ENCODE measurements around the gene TMEM131.
"Not testable (repeated sequence)": the region's sequence is repeated elsewhere in the genome, so short reads cannot be mapped to it uniquely, and the experiment has no call there.

Gene TMEM131

DNA sequence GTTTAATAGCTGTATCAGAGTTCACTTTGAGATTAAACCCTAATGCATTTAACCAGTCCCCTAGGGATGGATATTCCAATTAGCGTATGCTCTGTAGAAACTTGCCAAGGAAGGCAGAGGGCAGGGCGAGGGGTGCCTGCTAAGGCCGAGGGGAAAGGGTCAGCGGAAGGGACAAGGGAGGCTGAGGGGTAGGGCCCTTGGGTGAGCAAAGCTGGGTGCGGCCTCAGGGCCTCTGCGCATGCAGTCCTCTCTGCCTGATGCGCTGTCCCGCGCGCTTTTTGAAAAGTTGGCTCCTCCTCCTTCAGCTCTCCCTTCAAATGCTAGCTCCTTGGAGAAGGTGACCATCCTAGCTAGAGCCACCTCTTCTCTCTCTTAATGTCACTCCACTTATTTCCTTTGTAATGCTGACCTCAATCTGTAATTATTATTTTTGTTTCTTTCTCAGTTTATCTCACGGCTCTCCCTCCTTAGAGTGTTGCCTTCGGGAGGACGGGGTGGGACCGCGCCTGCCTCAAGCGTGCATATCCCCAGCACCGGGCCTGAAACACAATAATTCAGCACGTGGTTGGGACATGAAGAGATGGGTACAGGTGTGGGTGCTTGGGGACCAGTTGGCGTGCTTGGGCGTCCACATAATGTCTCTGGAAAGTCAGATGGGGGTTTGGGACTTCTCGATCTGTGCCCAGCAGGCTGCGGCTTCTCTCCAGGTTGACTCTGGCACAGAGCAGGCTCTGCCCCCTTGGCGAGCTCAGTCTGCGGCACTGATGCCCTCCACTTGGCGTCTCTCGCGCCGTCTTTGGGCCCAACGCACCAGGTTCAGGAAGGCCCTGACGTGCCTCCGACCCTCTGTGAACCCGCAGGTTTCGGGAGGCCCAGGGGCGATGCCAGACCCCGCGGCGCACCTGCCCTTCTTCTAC, 272.3 kb downstream of the TMEM131 start:
- DNase-seq (ENCODE audit: low spot score) = no peak

DNA sequence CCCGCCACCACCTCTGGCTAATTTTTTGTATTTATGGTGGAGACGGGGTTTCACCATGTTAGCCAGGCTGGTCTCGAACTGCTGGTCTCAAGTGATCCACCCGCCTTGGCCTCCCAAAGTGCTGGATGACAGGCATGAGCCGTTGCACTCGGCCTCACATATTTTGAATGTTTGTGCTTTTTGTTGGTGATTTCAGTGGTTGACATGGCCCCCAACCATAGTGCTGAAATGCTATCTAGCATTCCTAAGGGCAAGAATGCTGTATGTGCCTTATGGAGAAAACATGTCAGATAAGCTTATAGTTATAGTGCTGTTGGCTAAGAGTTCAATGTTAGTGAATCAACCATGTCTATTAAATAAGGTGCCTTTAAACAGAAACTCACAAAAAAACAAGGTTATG, 273.5 kb downstream of the TMEM131 start:
- DNase-seq (ENCODE audit: low spot score) = no peak

DNA sequence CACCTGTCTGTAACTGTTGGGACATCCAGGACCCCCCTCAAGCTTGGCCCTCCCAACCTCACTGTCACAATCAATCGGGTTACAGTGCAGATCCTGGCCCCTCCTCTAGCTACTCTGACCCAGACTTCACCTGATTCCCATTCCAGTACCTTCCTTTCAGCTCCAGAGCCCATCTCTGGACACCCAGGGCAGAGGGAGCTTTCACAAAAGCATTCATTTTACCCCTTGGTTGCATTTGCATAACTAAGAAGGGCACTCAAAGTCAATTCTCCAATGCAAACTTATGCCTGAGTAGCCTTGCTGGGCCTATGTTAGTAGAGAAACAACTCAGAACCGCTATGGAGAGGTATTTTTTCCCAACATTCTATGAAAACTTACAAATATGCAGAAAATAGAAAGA, 275.0 kb downstream of the TMEM131 start:
- no peak for DNase-seq (ENCODE audit: low spot score)

DNA sequence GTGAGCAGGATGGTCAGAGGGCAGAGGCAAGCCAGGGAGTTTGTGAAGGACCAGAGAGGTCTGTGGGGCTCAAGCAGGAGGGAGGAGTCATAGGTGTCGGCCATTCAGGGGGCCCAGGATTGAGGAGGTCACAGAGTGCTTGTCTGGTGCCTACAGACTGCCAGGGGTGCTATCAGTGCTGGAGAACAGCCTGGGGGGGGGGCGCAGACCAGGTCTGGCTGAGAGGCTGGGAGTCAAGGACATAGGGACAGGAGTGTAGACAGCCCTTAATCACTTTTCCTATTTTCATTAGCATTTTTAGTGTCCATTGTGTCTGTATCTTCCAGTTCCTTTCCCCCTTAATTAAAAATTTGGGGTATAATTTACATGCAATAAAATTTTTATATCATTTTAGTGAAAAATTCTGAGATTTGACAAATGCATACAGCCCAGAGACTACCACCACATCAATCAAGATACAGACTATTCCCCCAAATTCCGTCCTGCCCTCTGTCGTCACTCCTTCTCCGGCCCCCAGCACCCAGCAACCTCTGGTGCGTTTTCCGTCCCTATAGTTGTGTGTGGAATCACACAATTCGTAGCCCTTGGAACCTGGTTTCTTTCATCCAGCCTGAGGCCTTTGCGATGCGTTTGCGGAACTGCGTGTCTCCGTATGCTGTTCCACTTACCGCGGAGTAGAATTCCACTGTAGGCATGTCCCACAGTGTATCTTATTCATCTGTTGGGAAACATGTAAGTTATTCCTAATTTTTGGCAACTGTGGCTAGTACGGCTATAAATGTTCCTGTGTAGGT, 276.2 kb downstream of the TMEM131 start:
- DNase-seq (ENCODE audit: low spot score) = no peak

DNA sequence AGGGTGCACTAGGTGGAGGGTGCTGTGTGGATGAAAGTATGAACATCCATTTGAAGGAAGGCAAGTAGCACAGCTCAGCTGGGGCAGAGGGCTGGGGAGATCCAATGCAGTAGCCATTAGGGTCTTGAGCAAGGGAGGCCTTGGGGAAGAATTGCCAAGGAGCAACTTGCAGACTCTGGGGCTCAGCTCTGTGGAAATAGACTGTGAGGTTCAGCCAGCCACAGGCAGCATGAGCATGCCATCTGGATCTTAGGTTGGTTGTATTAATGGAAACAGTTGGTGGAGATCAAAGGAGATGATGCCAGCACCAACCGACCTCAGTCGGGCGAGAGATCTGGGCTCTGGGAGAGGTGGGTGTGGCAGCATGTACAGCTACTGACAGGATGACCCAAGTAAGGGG, 276.8 kb downstream of the TMEM131 start:
- DNase-seq (ENCODE audit: low spot score) = no peak

DNA sequence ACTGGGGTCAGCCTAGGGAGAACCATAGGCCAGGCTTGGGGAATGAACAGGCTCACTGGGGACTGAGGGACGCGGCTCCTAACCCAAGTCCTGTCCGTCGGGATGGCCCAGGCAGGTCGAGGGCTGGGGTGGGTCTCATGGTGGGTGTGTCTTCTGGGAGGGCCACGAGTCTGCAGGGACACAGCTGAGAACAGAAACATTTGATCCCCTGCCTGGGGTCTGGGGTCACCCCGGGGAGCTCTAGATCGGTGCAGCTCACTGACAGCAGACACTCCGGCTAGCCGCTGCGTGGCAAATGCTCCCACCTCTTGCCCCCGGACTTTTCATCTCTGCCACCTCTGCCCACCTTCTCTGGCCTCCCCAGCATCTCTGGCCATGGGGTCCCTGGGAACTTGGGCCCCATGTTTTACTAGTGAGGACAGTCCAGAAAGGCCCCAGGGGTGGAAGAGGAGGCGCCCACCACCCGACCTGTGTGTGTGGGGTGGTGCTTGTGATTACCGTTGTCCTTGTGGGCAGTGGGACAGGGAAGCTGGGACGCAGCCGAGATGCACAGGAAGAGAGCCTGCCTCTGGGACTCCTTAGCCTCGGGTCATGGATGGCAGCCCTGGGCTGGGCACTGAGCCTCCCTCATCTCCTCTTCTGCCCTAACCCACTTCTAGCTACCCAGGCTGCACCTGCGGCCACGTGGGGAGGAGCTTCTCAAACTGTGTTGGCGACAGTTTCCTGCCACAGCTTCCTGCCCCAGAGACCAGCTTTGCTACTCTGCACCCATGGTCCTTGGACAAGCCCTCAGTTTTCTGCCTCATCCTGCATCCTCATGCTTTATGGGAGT, 277.5 kb downstream of the TMEM131 start:
- DNase-seq (ENCODE audit: low spot score) = no peak

DNA sequence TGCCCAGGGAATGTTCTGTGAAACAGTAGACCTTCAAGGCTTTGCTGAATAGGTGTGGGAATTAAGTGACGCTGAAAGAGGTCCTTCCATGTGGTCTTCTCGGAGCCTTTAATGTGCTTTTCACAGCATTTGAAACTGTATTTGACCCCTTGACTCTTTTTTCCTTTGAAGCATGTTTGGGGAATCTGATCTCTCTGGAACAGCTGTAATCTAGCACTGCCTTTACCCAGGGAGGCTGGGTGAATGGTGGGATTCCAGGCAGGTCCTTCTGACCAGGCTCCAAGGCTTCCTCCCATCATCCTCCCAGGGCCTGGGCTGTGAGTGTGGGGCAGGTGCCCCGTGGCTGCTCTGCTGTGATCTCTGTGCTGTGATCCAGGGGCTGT, 278.1 kb downstream of the TMEM131 start:
- DNase-seq (ENCODE audit: low spot score) = no peak

DNA sequence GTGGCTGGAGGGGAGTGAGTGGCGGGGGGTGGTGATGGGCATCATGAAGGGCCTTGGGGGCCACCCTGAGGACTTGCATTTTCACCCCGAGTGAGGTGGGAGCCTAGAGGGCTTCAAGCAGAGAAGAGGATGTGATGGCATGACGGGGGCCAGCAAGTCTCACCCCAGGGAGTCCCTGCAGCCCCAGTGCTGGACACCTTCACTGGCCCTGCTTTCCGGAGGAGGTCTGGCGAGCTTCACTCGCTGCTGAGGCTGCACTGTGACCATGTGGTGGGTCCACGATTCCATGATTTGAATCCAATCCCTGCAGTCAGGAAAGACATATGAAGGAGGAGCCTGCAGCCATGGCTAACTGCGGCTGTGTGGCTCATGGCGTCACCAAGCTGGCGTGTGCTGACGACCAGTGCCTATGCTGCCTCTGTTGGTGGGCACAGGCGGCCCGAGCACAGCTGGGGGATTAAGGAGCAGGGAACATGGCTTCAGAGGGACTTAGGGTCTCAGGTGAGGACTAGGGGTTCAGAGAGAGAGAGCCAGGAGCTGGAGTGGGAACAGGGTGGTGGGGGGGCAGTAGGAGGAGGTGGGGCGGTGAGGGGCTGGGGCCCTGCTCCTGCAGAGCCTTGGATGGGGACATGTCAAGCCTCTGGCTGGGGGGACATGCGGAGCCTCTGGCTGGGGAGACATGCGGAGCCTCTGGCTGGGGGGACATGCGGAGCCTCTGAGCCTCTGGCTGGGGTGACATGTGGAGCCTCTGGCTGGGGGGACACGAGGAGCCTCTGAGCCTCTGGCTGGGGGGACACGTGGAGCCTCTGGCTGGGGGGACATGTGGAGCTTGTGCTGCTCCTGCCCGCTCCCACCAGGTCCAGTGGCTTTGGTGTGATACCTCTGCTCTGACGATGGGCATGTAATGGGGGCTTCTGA, 278.8 kb downstream of the TMEM131 start:
- DNase-seq (ENCODE audit: low spot score) = no peak

DNA sequence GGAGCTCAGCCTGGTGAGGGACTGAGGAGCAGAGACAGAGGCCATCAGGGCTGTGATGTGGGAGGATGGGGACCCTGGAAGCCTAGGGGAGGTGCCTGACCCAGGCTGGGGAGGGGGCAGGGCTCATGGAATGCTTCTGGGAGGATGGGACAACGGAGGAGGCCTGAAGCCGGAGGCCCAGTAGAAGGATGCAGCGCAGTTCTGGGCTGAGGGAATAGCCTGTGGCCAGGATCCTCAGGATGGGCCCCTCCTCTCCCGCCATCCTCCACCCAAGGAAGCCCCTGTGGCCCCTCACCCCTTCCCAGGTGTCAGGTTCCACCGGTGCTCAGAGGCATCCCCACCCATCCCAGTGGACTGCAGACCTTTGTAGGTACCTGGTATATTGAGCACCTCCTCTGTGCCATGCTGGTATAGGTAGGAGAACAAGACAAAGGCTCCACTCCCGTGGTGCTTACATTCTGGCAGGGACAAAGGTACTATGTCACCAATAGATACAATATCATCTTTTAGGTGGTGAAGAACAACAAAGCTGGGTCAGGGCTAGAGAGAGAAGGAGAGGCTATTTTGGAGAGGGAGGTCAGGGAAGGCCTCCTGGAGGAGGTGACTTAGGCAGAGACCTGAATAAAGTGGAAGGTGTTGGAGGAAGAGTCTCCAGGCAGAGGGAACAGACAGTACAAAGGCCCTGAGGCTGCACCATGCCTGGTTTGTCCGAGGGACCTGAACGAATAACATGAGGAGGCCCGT, 279.6 kb downstream of the TMEM131 start:
- DNase-seq (ENCODE audit: low spot score) = no peak

DNA sequence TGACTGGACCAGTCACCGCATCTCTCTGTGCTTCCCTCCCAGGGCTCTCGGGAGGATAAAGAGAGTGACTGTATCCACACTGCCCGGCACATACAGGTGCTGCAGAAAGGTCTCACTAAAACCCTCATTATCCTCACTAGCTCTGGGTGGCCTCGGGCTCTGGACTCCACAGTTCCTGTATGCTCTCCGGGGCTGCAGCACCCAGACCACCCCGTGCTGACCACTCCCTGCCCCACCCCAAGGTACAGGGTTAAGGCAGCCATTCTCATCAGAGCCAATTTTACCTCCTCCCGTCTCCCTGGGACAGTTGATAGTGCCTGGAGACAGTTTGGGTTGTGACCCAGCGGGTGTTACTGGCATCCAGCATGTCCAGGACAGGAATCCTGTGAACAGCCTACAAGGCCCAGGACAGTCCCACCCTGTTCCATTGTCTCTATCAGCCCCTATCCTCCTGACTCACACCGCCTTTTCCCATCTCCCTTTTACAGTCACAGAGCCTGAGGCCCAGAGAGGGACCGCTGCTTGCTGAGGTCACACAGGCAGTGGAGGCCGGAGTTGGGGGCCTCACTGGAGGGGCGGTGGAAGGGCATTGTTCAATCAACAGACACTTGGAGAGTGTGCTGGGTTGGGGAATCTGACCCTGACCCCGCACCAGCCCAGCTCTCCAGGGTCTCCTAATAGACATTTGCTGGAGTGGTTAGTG, 280.6 kb downstream of the TMEM131 start:
- DNase-seq (ENCODE audit: low spot score) = no peak

DNA sequence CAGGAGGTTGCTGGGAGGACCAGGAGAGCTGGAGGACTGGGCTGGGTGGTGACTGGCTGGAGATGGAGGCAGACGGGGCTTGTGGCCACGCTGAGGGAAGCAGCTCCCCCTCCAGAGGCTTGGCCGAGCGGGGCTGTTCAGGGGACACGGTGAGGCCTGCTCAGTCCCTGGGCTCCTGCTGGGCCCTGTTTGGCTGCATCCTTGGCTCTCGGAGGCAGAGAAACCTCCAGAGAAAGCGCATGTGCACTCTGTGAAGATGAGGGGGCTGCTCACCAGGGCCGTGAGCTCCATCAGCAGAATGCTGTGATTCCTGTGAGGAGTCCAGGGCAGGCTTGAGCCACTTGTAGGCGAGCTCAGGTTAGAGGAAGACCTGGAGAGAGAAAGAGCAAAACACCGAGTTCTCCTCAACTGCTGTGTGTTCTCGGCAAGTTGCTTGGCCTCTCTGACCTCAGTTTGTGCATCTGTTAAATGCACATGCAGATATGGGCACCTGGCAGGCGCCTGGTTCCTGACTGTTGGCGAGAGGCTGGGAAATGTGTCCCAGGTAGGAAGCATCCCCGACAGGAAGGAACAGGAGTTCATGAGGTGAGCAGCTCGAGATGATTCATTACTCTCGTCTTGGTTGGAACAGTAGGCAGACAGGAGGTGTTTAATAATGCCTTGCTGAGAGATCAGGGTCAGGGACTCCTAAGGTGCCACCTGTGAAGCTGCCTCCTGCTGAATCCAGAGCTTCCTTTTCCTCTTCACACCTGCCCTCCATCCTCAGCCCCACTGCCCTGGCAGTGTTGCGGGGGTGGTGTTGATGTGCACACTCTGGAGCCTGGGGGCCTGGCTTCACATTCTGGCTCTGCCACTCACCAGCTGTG, 281.4 kb downstream of the TMEM131 start:
- DNase-seq (ENCODE audit: low spot score) = no peak

DNA sequence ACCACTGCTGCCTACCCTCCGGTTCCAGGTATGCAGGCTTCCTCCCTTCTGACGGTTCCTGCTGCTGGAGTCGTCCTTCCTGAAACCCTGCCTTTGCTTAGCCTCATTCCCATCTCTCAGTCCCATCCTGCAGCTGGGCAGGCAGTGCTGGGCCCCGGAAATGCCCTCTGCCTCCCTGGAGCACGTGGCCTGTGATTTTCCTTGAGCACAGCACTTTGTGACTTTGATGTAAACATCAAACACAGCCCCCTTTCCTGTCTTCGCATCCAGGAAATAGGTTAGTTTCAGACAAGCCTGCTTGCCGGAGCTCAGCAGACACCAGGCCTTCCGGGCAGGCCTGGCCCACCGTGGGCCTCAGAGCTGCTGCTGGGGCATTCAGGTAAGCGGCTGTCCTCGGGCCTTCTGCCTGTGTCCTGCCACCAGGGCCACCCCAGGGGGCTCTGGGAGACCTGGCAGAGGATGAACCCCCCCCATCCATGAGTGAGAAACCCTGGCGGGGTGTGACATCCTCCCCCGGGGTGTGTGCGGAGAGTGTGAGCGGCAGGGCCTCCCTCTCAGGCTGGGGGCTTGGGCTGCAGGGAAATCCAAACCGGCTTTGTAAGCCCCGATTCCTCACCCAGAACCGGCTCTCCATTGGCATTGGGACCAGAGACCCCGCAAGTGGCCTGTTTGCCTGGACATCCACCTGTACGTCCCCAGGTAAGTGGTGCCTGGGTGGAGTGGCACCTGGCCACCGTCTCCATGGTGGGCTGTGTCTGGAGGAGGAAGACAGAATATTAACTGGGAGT, 282.3 kb downstream of the TMEM131 start, which contains the start of gene ZAP70:
ZAP70 (plus strand) TSS at position 281 of the 788 bp plus-strand sequence. CDS start 10,461 bp downstream, outside the sequence.
- DNase-seq (ENCODE audit: low spot score) = no peak

DNA sequence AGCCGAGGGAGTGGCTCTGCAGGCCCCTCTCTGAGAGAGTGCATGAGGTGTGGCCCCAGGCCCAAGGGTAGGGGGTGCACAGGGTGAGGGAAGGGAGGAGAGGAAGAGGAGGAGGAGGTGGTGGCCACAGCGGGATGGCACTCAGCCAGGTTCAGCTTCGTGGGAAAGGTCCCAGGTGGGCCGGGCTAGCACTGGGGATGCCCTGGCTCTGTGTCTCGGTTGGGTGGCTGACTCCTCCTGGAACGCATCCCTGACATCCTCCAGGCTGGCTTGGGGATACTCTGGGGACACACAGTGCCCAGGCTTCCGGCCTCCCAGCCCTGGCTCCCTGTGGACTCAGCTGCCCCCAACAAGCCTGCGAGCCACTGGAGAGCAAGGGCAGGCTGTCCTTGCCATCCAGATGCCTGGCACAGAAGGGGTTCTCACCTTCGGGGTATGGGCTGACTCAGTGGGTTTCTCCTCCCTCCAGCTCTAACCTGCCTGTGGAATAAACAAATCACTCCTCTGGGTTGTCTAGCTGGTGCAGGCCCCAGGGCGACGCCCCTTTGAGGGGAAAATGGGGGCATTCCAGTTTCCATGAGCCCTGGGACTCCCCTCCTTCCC, 283.0 kb downstream of the TMEM131 start:
- DNase-seq (ENCODE audit: low spot score) = no peak

DNA sequence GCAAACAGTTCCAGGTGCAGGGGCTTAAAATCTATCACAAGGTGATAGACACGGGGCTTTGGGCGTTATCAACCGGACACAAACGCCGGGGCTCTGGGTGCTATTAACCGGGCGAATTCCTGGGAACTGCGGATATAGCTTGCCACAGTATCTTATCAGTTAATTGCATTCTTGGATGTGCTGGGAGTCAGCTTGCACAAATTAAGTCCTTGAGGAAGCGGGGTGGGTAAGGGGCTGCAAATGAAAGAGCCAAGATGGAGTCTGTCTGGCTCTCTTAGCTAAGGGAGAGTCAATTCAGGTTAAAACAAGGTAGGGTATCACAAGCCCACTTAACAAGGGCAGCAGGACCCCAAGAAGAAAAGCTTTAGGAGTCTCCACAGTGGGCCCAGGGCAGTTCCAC, 283.6 kb downstream of the TMEM131 start:
- not testable (repeated sequence) for DNase-seq (ENCODE audit: low spot score)

DNA sequence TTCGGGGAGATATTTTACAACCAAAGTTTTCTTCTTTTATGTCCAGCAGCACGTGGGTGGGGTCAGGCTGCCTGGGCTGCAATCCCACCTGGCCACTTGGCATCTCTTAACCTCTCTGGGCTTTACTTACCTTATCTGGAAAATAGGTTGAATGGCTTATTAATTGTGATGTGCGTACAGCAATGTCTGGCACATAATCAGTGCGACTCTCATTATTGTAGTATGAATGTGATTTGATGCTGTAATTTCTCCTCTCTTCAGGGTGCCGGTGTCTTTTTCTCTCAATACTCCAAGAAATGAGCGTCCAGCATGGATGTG, 284.4 kb downstream of the TMEM131 start:
- no peak for DNase-seq (ENCODE audit: low spot score)

DNA sequence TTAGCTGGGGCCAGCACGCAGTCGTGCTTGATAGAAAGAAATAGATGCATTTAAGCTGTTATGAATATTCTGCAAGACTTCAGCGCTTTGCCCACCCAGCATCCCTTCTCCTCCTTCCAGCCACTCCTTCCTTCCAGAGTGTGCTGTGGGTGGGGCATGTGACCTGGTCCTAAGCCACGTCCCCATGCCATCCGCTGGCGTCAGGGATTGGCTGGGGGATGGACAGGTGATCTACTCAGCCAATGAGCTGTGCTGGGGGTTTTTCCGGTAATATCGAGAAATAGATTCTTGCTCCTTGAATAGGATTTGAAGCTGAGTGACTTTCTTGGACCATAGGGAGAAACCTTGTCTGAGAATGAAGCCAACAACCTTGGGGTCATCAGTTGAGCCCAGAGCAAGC, 287.1 kb downstream of the TMEM131 start:
- no peak for DNase-seq (ENCODE audit: low spot score)

DNA sequence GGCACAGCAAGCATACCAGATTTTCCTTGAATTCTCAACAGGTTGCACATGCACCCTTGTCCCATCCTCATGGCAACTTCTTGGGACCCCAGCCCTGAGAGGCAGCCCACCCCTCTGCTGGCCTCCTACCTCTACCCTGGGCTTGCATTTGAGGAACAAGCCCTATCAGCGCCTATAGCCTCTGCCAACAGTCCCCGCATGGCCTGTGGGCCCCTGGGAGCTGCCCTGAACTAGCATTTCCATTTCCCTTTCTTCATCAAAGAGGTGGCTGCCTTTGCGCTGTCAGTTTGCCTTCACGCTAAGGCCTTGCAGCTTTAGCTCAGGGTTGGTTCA, 287.7 kb downstream of the TMEM131 start:
- no peak for DNase-seq (ENCODE audit: low spot score)

Data from HuH-7 (cell line).